VCaP (cell line): ENCODE measurements around the gene PTPRN2.
"Not testable (repeated sequence)": the region's sequence is repeated elsewhere in the genome, so short reads cannot be mapped to it uniquely, and the experiment has no call there.

Experiments
- H3K27ac ChIP-seq: fragments of 450-650 bp; 2 replicates; pipeline ENCODE4 v1.5.1; 2017
- TF ChIP-seq, protein P1 (sequence below): fragments of 450-650 bp; conservative IDR thresholded peaks from 2 replicates; pipeline ENCODE4 v1.5.1; 2017; ENCODE audit warnings: mild to moderate bottlenecking, moderate library complexity

The PTPRN2 gene

DNA sequence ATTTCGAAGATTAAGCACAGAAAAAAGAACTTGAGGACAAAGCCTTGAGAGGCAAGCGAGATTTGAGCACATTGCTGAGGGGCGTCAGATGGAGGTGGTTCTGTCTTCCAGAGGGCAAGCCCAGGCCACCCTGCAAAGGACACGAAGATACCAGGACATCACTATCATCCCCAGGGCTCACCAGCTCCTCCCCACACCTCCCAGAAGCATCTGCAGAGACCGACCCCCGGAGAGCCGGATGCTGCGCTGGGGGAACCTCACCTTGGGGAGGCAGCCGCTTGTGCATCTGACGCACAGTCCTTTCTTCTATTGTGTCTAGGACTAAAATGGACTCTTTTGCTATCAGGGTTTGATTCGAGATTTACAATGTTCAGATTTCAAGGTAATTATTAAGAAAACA is 991.2 kb downstream of the PTPRN2 start:
- TF ChIP-seq, protein P1, sequence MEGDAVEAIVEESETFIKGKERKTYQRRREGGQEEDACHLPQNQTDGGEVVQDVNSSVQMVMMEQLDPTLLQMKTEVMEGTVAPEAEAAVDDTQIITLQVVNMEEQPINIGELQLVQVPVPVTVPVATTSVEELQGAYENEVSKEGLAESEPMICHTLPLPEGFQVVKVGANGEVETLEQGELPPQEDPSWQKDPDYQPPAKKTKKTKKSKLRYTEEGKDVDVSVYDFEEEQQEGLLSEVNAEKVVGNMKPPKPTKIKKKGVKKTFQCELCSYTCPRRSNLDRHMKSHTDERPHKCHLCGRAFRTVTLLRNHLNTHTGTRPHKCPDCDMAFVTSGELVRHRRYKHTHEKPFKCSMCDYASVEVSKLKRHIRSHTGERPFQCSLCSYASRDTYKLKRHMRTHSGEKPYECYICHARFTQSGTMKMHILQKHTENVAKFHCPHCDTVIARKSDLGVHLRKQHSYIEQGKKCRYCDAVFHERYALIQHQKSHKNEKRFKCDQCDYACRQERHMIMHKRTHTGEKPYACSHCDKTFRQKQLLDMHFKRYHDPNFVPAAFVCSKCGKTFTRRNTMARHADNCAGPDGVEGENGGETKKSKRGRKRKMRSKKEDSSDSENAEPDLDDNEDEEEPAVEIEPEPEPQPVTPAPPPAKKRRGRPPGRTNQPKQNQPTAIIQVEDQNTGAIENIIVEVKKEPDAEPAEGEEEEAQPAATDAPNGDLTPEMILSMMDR, result no peak
- H3K27ac ChIP-seq, result no peak overlapping the region

- TF ChIP-seq, protein P1, result no peak
- no peak overlapping the region for H3K27ac ChIP-seq
Measured at GRCh38 chr7:157596026-157596425, 991.6 kb downstream of the PTPRN2 start.

DNA sequence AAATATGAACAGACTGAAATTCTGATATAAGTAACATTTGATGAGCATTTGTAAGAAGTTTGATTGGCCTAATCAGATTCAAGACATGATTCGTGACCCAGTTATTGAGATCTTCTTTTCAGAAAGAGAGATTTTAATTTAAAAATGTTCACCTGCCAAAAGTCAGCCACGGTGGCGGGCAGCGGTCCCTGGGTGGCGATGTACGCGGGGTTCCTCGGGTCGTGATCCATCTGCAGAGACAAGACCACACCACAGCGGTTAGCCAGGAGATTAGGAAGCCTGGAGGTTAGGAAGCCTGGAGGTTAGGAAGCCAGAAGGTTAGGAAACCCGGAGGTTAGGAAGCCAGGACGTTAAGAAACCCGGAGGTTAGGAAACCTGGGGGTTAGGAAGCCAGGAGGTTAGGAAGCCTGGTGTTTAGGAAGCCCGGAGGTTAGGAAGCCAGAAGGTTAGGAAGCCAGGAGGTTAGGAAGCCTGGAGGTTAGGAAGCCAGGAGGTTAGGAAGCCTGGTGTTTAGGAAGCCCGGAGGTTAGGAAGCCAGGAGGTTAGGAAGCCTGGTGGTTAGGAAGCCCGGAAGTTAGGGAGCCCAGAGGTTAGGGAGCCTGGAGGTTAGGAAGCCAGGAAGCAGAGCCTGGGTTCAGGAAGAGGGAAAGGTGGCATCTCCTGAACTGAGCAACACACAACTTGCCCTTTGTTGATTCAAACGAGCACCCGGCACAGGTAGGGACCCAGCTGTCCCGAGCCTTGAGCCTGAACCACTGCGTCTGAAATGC is 992.4 kb downstream of the PTPRN2 start:
- TF ChIP-seq, protein P1, result no peak
- no peak overlapping the region for H3K27ac ChIP-seq

GRCh38 chr7:157594306-157594705 is 993.3 kb downstream of the PTPRN2 start:
- TF ChIP-seq, protein P1, result no peak
- H3K27ac ChIP-seq, result no peak overlapping the region

DNA sequence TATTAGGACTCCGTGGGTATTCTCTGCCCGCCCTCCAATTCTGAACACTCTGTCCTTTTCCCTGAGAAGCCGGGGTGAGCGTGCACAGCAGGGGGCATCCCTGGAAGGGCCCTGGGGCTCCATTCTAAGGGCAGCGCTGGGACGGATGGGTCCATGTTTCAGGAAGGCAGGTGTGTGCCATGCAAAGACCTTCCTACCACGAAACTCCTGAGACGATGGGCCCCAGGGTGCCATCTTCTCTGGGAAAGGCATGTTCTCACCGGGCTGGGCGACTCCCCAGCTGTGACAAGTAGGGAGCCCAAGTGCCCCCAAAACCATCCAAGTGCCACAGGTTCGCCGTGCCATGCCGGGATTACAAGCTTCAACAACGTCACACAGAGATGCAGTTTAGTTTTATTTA is 994.1 kb downstream of the PTPRN2 start:
- no peak overlapping the region for H3K27ac ChIP-seq
- TF ChIP-seq, protein P1, result no peak

DNA sequence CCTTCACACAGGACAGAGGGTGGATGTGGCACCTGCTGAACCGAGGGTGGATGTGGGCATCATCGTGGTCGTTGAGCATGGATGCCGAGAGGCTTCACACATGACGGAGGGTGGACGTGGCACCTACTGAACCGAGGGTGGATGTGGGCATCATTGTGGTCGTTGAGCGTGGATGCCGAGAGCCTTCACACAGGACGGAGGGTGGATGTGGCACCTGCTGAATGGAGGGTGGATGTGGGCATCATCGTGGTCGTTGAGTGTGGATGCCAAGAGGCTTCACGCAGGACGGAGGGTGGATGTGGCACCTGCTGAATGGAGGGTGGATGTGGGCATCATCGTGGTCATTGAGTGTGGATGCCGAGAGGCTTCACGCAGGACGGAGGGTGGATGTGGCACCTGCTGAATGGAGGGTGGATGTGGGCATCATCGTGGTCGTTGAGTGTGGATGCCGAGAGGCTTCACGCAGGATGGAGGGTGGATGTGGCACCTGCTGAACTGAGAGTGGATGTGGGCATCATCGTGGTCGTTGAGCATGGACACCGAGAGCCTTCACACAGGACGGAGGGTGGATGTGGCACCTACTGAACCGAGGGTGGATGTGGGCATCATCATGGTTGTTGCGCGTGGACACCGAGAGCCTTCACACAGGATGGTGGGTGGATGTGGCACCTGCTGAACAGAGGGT is 994.8 kb downstream of the PTPRN2 start:
- not testable (repeated sequence) for H3K27ac ChIP-seq

DNA sequence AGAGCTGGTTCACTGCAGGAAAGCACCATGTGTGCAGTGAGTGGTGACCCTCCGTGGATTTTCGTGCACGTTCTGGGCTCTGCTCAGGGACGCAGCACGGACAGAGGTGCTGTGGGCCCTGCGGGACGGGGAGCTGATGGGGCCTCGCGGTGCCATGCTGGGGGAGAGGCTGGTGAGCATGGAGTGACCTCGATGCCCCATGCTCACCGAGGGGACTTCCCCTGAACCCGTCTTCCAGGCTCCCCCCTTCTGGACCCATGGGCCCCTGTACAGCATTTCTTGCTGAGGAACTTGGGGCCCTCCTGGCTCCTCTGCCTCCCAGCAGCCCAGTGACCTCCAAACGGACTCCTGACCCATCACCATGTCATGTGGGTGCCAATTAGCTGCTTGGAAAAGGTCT is 997.1 kb downstream of the PTPRN2 start:
- TF ChIP-seq, protein P1, result no peak
- no peak overlapping the region for H3K27ac ChIP-seq

DNA sequence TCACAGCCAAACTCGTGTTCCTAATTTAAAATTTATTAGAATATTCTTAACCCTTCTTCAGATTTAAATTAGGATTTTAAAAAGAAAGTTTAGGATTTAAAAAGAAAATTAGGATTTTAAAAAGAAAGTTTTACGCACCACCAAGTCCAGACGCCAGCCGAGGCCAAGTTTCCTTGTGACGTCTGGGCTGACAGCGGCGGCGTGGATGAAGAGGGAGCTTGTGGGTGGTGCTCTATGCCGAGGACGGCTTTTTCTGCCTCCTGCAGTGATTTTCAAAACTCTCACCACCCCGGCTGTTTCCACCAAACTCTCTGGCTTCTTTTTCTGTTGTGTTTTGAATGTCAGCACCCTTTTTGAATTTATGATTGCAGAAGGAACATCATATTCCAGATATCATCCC is 997.9 kb downstream of the PTPRN2 start:
- TF ChIP-seq, protein P1, result no peak
- H3K27ac ChIP-seq, result no peak overlapping the region
